ENCODE measurements around the gene RAB3IP.

DNA sequence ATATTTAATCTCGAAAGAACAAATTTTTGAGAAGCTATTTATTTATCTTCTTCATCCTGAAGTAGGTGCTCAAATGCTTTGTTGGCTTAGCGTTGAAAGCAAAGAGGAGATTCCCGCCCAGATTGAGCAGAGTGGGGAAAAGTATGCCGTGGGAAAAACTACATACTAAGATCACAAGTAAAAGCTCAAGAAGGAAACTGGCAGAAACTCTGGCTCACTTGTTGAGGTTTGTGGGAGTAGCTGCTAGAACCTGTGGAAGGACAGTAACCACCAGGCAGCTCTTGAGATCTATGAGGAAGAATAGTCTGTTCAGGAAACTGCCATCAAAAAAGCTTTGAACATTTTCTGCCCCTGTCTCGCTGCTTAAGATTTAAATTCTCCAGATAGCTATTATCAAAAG, 90.2 kb downstream of the RAB3IP start:
- TF ChIP-seq, protein P1, sequence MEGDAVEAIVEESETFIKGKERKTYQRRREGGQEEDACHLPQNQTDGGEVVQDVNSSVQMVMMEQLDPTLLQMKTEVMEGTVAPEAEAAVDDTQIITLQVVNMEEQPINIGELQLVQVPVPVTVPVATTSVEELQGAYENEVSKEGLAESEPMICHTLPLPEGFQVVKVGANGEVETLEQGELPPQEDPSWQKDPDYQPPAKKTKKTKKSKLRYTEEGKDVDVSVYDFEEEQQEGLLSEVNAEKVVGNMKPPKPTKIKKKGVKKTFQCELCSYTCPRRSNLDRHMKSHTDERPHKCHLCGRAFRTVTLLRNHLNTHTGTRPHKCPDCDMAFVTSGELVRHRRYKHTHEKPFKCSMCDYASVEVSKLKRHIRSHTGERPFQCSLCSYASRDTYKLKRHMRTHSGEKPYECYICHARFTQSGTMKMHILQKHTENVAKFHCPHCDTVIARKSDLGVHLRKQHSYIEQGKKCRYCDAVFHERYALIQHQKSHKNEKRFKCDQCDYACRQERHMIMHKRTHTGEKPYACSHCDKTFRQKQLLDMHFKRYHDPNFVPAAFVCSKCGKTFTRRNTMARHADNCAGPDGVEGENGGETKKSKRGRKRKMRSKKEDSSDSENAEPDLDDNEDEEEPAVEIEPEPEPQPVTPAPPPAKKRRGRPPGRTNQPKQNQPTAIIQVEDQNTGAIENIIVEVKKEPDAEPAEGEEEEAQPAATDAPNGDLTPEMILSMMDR (conservative IDR thresholded peaks at IDR 0.05): no peak
- TF ChIP-seq ZFX (IDR thresholded peaks at IDR 0.05): no peak

Data from C4-2B (cell line).